T-helper 2 cell treated with Interferon-gamma antibody and Interleukin-4, amounts not matched to agents 5 μg/mL and 100 μg/mL, for 36 hours (primary cell): Measurements from ENCODE around the gene RAPGEF1.

Experiments used
- DNase-seq: peaks from one replicate; pipeline ENCODE4 v3.0.0; 2021; ENCODE audit warnings: low spot score
- H3K27ac Mint-ChIP-seq: one replicate; pipeline ENCODE4 v1.8.0; 2021; ENCODE audit warnings: mild to moderate bottlenecking, mixed read lengths
- H3K27me3 Mint-ChIP-seq: one replicate; pipeline ENCODE4 v1.8.0; 2021; ENCODE audit warnings: low read depth, mixed read lengths
- H3K36me3 Mint-ChIP-seq: one replicate; pipeline ENCODE4 v1.8.0; 2021; ENCODE audit warnings: low read depth, mixed read lengths
- H3K4me1 Mint-ChIP-seq: one replicate; pipeline ENCODE4 v1.8.0; 2021; ENCODE audit warnings: low read depth, mixed read lengths
- H3K4me3 Mint-ChIP-seq: one replicate; pipeline ENCODE4 v1.8.0; 2022; ENCODE audit warnings: mild to moderate bottlenecking, moderate library complexity, mixed read lengths
- H3K9me3 Mint-ChIP-seq: one replicate; pipeline ENCODE4 v1.8.0; 2021; ENCODE audit warnings: mixed read lengths

The RAPGEF1 gene

GRCh38 chr9:131739959-131740648 is at the start of gene RAPGEF1:
RAPGEF1 (minus strand) TSS chr9:131740076; CDS start chr9:131739830, 246 bp downstream.
- Mint-ChIP-seq H3K36me3 (peaks cover 24% of the 10 kb centered on the region), H3K4me1 (peaks cover 51% of the 10 kb centered on the region), H3K27ac (peak within 1 kb of the TSS; percentile 90), H3K27me3 (no peaks in the 10 kb centered on the region), H3K9me3 (no peaks in the 10 kb centered on the region), H3K4me3 (peak within 1 kb of the TSS; percentile 93)
- DNase-seq = peak; percentile 86

- H3K4me1 Mint-ChIP-seq = no peaks in the 10 kb centered on the region
- no peaks in the 10 kb centered on the region for H3K9me3 Mint-ChIP-seq
- no peaks in the 10 kb centered on the region for H3K36me3 Mint-ChIP-seq
- no peak overlapping the region for H3K27ac Mint-ChIP-seq
- H3K27me3 Mint-ChIP-seq = peaks cover 18% of the 10 kb centered on the region
- no peak for DNase-seq
- no peak overlapping the region for H3K4me3 Mint-ChIP-seq
Observed at GRCh38 chr9:131788851-131789250, 49.0 kb upstream of the RAPGEF1 start.

GRCh38 chr9:131787838-131788237 is 48.0 kb upstream of the RAPGEF1 start:
- Mint-ChIP-seq H3K4me3 (no peak overlapping the region), H3K27ac (no peak overlapping the region), H3K27me3 (peaks cover 24% of the 10 kb centered on the region), H3K36me3 (no peaks in the 10 kb centered on the region), H3K9me3 (no peaks in the 10 kb centered on the region), H3K4me1 (no peaks in the 10 kb centered on the region)
- DNase-seq = no peak

- Mint-ChIP-seq H3K4me3 (no peak overlapping the region), H3K36me3 (no peaks in the 10 kb centered on the region), H3K4me1 (peaks cover 6% of the 10 kb centered on the region), H3K9me3 (no peaks in the 10 kb centered on the region), H3K27ac (no peak overlapping the region), H3K27me3 (peaks cover 24% of the 10 kb centered on the region)
- DNase-seq = no peak
Observed at GRCh38 chr9:131784748-131785501, 45.0 kb upstream of the RAPGEF1 start.

GRCh38 chr9:131781069-131781468 is 41.2 kb upstream of the RAPGEF1 start:
- Mint-ChIP-seq H3K27me3 (peaks cover 12% of the 10 kb centered on the region), H3K4me1 (peaks cover 6% of the 10 kb centered on the region), H3K9me3 (no peaks in the 10 kb centered on the region), H3K27ac (no peak overlapping the region), H3K36me3 (no peaks in the 10 kb centered on the region), H3K4me3 (no peak overlapping the region)
- peak; percentile 8 for DNase-seq

GRCh38 chr9:131776473-131776872 is 36.6 kb upstream of the RAPGEF1 start:
- Mint-ChIP-seq H3K36me3 (no peaks in the 10 kb centered on the region), H3K4me3 (no peak overlapping the region), H3K4me1 (peaks cover 6% of the 10 kb centered on the region), H3K27me3 (peaks cover 4% of the 10 kb centered on the region), H3K27ac (no peak overlapping the region), H3K9me3 (no peaks in the 10 kb centered on the region)
- DNase-seq = peak; percentile 36

GRCh38 chr9:131776036-131776435 is 36.2 kb upstream of the RAPGEF1 start:
- H3K9me3 Mint-ChIP-seq = no peaks in the 10 kb centered on the region
- H3K36me3 Mint-ChIP-seq = no peaks in the 10 kb centered on the region
- H3K27ac Mint-ChIP-seq = no peak overlapping the region
- DNase-seq = no peak
- peaks cover 2% of the 10 kb centered on the region for H3K4me1 Mint-ChIP-seq
- H3K27me3 Mint-ChIP-seq = peaks cover 4% of the 10 kb centered on the region
- no peak overlapping the region for H3K4me3 Mint-ChIP-seq

GRCh38 chr9:131774636-131775035 is 34.8 kb upstream of the RAPGEF1 start:
- no peak overlapping the region for H3K4me3 Mint-ChIP-seq
- H3K9me3 Mint-ChIP-seq = no peaks in the 10 kb centered on the region
- DNase-seq = no peak
- no peak overlapping the region for H3K27ac Mint-ChIP-seq
- H3K36me3 Mint-ChIP-seq = no peaks in the 10 kb centered on the region
- H3K27me3 Mint-ChIP-seq = peaks cover 9% of the 10 kb centered on the region
- no peaks in the 10 kb centered on the region for H3K4me1 Mint-ChIP-seq

- no peaks in the 10 kb centered on the region for H3K9me3 Mint-ChIP-seq
- peak; percentile 24 for DNase-seq
- H3K4me1 Mint-ChIP-seq = no peaks in the 10 kb centered on the region
Observed at GRCh38 chr9:131773911-131774379, 34.1 kb upstream of the RAPGEF1 start.

GRCh38 chr9:131772940-131773339 is 33.1 kb upstream of the RAPGEF1 start:
- H3K4me3 Mint-ChIP-seq = no peak overlapping the region
- no peak overlapping the region for H3K27ac Mint-ChIP-seq
- no peaks in the 10 kb centered on the region for H3K9me3 Mint-ChIP-seq
- H3K4me1 Mint-ChIP-seq = no peaks in the 10 kb centered on the region
- peaks cover 8% of the 10 kb centered on the region for H3K27me3 Mint-ChIP-seq
- DNase-seq = no peak
- H3K36me3 Mint-ChIP-seq = no peaks in the 10 kb centered on the region

More at GRCh38 chr9:131773911-131774379, 34.1 kb upstream of the RAPGEF1 start:
- Mint-ChIP-seq H3K27ac (no peak overlapping the region), H3K36me3 (no peaks in the 10 kb centered on the region), H3K4me3 (no peak overlapping the region), H3K27me3 (peaks cover 8% of the 10 kb centered on the region)

- no peak overlapping the region for H3K27ac Mint-ChIP-seq
Observed at GRCh38 chr9:131771646-131772045, 31.8 kb upstream of the RAPGEF1 start.

GRCh38 chr9:131769361-131769760 is 29.5 kb upstream of the RAPGEF1 start:
- no peak for DNase-seq
- H3K27ac Mint-ChIP-seq = no peak overlapping the region
- H3K4me1 Mint-ChIP-seq = no peaks in the 10 kb centered on the region
- H3K4me3 Mint-ChIP-seq = no peak overlapping the region
- no peaks in the 10 kb centered on the region for H3K36me3 Mint-ChIP-seq
- H3K27me3 Mint-ChIP-seq = peaks cover 26% of the 10 kb centered on the region
- no peaks in the 10 kb centered on the region for H3K9me3 Mint-ChIP-seq

More at GRCh38 chr9:131771646-131772045, 31.8 kb upstream of the RAPGEF1 start:
- peaks cover 10% of the 10 kb centered on the region for H3K27me3 Mint-ChIP-seq
- DNase-seq = no peak
- no peaks in the 10 kb centered on the region for H3K9me3 Mint-ChIP-seq
- H3K4me3 Mint-ChIP-seq = no peak overlapping the region
- H3K4me1 Mint-ChIP-seq = no peaks in the 10 kb centered on the region
- H3K36me3 Mint-ChIP-seq = no peaks in the 10 kb centered on the region

- no peaks in the 10 kb centered on the region for H3K36me3 Mint-ChIP-seq
- no peaks in the 10 kb centered on the region for H3K4me1 Mint-ChIP-seq
- peaks cover 21% of the 10 kb centered on the region for H3K27me3 Mint-ChIP-seq
- DNase-seq = no peak
- no peak overlapping the region for H3K27ac Mint-ChIP-seq
- no peak overlapping the region for H3K4me3 Mint-ChIP-seq
- H3K9me3 Mint-ChIP-seq = no peaks in the 10 kb centered on the region
Observed at GRCh38 chr9:131764568-131764967, 24.7 kb upstream of the RAPGEF1 start.

GRCh38 chr9:131762356-131762932 is 22.6 kb upstream of the RAPGEF1 start:
- Mint-ChIP-seq H3K27ac (no peak overlapping the region), H3K9me3 (no peaks in the 10 kb centered on the region), H3K36me3 (no peaks in the 10 kb centered on the region), H3K4me3 (no peak overlapping the region), H3K4me1 (peaks cover 2% of the 10 kb centered on the region), H3K27me3 (peaks cover 21% of the 10 kb centered on the region)
- peak; percentile 73 for DNase-seq
